Stimulated activated CD8-positive, alpha-beta memory T cell treated with anti-CD3 and anti-CD28 coated beads, Interleukin-12 subunit alpha, Interleukin-12 subunit beta, amount 100 ng/mL, for 24 hours (primary cell): Measurements from ENCODE around the gene C2orf78.
"Not testable (repeated sequence)": the region's sequence is repeated elsewhere in the genome, so short reads cannot be mapped to it uniquely, and the experiment has no call there.

ENCODE experiments used
- DNase-seq: peaks from one replicate; pipeline ENCODE4 v3.0.0-alpha.2; 2020; ENCODE audit errors: extremely low read depth

Gene C2orf78, protein sequence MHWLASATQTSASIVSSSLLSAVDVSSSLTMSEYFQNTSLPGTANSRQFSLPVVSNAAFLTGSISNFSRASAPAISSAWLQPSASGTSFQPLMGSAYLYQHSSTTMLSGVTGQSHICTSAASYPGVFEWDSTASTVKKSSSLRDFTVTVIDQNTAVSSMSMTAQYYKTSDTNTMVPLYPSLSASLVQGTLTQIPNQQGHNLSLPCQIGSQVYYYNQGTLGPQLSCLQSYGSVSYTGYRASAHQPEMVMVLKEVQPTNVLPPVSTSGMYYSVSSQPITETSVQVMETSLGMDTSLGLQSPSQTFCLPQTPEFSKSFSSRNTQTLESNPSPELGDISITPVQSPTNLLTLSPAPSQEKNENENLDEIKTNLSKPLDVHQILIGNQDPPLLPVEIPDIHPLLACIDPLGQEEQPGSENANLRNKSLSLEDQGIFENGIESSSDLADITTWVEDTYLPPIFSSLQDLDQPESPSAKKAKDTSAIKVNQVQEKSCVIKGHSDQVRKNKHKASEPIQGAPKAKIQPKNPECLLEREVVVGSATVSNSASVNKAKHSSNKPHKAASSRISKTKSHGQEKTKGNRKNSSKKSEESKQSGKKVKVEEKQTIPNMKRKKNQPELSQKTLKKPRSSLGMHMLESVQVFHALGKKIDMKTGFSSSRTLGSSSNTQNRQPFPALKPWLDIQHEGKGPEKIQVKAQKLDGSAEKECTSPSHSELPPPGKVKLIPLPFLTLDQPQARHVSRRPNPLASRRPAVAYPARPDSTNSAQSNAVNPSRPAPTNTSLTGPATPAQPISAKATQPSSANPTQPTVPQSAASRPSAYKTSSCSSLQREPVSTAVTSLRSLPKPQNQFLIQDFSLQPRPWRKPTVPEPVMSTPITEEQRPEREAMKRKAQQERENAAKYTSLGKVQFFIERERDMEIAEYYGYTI

DNA sequence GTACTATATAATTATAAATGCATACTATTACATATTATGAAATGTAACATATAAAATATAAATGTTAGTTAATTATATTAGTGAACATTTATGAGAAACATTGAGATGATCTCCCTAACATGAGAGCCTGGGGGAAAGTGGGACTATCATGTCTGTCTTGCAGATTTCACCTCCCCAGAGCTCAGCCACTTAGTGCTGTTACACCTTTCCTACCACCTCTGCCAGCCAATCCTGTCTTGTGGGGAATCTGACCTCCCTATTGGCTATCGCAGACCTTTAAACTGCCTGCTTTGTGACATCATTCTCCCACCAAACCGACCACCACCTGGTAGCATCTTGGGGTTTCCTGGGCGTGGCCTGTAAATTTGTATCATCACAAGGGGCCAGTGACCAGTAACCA is at the start of gene C2orf78:
Gene C2orf78, plus strand, starts transcription at position 301 of the 400 bp plus-strand sequence. CDS start 127 bp downstream, outside the sequence.
- DNase-seq = not testable (repeated sequence)

DNA sequence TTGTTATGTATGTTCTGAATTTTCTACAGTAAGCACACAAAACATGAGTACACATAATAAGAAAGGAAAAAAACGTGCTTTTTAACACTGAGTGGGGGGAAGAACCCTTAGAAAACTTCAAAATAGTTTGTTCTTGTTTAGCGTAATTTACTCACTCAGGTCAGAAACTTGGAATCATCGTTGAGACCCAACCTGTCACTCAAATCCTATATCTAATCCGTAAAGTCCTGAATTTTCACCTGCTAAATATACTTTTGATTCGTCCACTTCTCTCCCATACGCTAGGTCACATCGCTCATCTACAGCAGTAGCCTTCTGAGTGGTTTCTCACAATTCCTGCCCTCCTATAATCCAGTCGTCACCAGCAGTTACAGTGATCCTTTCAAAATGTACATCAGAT is 47.6 kb upstream of the C2orf78 start:
- DNase-seq = no peak

DNA sequence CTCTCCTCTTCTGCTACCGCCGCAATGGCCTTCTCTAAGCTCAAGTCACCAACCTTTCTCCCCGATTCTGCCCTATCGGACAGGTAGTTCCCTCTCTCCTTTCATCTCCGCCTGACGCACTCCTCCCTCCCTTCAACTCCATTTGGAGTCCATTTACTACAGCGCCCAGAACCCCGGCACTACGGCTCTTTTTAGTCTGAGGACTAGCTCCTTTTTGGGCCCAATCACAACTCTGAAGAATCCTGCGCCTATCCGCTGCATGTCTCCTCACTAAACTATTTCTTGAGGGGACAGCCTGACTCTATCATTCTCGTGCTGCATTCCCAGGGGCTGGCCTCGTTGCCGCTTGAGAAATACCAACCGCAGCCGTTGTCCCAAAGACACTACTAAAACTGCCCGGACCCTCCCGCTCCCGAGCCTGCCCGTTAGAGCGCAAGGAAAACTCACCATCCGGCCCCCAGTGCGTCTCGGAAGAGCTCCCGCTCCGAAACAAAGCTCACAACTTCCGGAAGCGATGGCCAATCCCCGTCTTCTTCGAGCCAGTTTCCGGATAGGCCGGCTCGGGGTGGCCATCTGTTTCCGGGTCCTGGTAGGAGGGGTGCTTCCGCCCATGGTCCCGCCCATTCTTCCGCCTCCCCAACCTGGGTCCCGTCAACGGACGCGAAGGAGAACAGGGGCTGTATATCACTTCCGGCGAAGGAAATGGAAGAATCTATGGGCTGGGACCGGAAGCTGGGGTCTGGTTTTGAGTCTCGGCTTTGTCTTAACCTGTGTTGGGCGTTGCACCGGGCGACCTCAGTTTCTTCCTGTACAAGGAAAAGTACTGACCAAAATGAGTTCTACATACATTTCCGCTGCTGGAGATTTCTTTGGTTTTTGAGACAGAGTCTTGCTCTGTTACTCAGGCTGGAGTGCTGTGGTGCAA is 46.9 kb upstream of the C2orf78 start, which contains the start of gene TPRKB:
Gene TPRKB, minus strand, starts transcription at position 491 of the 925 bp plus-strand sequence. CDS start 2,776 bp downstream, outside the sequence.
- peak; percentile 86 for DNase-seq

DNA sequence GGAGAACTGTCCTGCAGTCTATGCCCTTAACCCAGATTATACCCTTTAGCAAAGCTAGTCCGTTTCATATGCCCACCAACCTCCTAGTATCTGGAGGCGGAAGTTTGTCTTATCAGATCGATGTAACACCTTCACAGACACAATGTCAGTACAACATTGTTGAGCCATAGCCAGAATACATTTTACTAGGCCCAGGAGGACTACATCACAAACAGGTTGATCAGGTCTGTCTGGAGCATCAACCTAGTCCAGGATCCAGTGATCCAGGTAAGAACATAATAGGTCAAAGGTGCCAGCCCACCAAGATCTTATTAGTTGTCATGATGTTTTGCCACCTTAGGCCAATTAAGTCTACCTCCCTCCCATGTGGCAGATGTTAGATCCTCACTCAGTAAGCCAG is 44.9 kb upstream of the C2orf78 start:
- no peak for DNase-seq

DNA sequence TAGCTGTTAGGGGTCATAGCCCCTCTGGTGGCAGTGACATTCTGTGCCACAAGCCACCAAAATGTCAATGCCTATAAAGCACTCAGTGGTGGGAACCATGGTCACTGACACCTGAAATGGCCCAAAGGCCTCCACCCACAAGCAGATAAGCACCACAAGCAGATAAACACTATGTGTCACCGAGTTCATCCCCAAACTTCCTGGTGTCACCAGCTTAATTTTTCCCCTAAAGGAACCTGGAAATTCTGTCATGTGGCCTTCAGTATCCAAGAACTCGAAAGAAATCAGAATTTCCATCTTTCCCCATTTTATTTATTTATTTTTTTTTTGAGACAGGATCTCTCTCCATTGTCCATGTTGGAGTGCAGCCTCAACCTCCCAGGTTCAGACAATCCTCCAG is 43.2 kb upstream of the C2orf78 start:
- DNase-seq = no peak

DNA sequence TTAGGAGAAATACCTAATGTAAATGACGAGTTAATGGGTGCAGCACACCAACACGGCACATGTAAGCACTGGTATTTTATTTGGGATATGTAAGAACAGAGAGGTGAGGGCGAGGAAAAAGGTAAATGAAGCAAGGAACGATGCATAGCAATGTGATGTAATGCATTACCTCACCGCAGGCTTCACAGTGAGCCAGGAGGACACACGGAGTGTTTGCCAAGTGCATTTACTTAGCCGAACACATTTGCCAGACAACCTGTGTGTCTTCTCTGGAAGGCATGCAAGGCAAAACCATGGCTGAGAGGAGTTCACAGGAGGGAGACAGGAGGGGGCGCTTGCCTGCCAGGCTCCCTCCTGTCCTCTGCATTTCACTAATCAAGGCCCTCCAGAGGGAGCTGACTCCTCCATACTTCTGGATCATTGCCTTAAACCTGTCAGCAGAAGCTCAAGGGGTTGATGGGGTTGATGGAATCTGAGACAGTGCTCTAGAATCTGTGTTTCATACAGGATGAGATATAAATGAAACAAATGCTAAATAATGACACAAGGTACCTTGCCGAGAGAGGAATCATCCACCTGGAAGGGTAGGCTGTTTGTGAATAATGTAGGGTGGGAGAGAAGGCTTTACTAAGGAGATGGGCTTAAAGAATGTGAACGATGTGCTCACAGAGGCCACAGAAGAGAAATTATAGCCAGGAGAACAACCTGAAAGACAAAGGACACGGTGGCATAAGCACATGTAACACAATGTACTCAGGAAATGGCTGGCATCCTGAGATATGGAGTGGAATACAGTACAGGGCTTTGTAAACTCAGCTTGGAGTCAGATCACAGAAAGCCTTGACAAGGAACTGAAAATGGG is 37.7 kb upstream of the C2orf78 start:
- DNase-seq = no peak

DNA sequence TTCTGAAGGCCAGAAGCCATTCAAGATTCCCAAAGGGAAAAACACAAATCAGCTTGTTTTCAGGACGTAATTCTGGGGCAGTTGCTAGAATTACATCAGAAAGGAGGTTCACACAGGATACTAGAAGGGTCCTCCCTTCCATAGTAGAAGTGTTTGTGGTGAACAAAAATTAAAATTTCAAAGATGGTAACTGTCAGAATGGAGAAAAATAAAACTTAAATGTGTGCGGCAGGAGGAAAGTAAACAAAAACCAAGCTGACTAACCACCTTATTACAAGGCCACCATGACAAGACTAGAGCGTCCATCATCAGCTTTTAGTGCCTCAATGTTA is 37.1 kb upstream of the C2orf78 start:
- DNase-seq = no peak

DNA sequence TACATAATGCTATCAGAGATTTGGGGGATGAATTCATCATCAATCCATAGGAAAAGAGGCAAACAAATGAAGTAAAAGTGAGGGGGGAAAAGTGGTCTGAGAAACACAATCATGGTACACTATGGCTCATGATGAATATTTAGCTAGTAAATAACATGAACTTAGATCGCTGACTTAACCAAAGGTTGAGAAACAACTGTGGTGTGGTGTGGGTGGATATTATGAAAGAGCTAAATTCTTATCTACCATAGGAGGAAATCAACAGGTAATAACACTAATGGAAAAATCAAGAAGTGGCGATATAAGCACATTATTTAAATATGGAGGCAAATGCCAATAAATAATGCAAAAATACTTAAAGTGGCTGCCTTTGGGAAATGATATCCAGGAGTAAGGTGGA is 34.7 kb upstream of the C2orf78 start:
- no peak for DNase-seq

DNA sequence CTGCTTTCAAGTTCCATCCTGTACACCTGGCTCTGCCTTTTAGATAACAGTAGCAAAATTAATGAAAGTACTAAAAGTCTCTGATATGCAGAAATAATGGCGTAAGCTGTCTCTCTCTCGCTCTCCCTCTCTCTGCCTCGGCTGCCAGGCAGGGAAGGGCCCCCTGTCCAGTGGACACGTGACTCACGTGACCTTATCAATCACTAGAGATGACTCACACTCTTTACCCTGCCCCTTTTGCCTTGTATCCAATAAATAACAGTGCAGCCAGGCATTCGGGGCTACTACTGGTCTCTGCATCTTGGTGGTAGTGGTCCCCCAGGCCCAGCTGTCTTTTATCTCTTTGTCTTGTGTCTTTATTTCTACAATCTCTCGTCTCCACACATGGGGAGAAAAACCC is 29.7 kb upstream of the C2orf78 start:
- DNase-seq = not testable (repeated sequence)

DNA sequence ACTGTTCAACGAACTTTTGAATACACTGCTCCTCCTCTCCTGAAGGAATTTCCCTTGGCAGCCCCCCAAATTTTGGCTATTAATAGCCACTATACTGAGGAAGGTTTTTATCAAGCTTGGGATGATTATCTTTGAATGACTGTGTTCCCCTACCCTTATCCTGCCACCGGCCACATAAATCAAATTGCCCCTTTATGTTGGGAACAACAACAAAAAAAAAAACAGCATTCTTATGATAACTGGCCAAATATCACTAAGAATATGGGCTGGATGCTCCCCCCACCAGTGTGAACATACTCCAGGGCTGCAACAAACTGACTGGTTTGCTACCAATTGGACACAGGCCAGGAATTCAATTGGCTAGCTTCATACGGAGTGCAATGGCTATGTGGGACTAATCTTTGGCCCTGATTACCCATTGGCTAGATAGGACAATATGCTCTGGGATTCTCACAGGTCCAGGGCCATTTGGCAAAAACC is 24.7 kb upstream of the C2orf78 start:
- DNase-seq = no peak

DNA sequence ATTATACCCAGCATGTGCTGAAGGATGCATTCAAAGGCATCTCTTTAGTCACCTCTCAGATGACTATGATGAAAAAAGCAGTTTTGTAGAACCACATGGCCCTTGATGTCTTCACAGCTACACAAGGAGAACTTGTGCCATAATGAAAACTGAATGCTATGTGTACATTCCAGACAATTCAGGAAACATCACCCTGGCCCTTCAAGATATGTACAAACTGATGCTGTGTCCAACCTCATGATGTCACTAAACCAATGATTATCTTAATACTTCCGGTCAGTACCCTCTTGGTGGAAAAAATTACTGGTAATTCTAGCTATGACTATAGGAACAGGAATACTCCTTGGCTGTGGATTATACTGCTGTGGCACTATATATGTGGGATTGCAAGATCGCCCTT is 24.1 kb upstream of the C2orf78 start:
- no peak for DNase-seq

DNA sequence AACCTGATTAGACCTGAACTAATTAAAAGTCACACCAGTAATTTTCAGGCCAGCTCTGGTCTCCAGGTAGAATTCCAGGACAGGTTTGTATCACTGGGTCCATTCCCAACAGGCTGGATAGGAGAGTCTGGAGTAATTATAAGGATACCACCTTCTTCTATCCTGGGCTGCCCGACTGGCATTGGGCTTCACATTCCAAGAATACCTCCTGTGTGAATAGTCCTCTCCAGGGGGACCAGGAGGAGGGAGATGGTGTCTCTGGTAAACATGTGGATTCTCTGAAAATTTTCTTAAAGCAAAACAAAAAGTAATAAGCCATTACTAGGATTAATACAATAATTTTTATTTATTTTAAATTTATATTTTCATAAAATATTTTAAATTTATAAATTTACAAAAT is 21.4 kb upstream of the C2orf78 start:
- DNase-seq = no peak

DNA sequence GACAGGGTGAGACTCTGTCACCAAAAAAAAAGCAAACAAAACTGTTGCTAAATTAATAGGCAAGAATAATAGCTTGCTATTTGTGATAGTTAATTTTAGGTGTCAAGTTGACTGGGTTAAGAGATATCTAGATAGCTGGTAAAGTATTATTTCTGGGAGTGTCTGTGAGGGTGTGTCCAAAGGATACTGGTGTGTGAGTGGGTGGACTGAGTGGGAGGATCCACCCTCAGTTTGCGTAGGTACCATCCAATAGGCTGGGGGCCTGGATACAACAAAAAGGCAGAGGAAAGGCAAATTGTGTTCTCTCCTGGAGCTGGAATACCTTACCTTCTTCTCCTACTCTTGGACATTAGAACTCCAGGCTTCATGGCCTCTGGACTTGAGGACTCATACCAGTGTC is 19.0 kb upstream of the C2orf78 start:
- no peak for DNase-seq

DNA sequence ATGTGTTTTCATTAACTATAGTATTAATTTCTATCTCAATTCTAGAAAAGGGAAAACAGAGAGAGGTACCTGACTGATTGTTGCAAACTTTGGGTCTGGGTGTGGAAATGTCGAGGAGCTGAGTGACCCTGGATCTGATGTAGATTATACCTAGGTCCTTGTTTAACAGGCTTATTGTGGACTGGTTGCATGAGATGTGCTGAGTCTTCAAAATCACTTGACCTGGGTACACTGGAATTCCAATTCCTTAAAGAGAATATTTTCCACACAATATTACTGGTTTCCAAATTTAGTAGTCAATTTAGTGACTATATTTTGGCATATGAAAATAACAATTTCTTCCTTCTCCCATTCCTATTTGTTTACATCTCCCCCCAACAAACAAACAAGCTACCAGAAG is 17.6 kb upstream of the C2orf78 start:
- no peak for DNase-seq

DNA sequence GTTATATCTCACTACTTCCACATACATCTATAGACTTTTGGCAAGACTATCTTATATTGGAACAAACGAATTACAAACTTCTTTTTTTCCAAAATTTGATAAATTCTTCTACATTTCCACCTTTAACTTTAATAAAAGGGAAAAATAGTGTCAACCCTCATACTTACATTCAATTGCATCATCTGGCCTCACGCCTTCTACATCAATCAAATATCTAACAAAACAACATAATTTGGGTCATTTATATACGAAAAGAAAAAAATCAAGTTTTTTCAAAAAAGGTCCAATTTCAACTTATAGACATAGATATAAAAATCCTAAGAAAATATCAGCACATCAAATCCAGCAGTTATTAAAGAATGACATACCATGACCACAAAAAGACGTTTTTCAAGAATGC is 17.0 kb upstream of the C2orf78 start:
- no peak for DNase-seq

DNA sequence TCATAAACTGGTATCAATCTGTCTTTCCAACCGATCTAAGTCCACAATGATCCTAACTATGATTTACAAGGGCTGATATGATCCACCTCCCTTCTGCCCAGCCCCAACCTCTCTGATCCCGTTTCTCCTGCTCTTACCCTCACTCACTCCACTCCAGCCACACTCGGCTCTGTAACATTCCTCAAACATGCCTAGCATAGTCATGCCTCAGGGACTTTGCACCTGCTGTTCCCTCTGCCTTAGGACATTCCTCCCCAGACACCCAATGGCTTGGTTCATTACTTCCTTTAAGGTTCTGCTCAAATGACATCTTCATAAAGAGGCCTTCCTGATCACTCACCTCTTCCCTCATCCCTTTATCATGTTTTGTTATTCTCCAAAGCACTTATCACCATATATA is 13.3 kb upstream of the C2orf78 start:
- no peak for DNase-seq

DNA sequence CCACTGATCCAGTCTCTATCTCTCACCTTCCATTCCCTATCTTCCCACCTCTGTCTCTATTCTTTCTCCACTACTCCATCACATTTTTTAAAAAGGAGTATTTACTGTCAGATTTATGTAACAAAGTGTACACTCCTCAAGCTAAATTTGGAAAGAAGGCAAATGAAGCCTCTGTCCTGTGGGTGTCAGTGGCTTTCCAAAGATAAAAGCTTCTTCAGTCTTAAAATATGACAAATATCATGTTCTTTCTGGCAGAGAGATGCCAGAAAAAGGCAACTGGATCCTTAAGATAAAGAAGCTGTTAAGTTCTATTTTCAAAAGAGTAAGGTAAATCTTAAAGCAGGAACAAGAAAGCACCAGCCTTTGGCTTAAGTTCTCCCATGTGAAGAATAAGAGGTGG is 11.2 kb upstream of the C2orf78 start:
- no peak for DNase-seq

DNA sequence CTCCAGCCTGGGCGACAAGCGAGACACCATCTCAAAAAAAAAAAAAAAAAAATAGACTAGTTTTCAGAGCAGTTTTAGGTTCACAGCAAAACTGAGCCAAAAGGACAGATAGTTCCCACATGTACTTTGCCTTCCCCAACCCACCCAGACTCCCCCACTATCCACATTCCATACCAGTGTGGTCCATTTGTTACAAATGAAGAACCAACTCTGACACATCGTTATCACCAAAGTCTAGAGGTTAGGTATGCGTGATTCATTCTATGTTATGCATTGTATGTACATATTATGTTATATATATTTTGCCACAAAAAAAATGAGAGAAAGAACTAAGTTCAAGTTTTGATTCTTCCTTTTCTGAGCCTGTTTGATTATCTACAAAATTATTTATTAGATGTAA is 7.6 kb upstream of the C2orf78 start:
- no peak for DNase-seq

DNA sequence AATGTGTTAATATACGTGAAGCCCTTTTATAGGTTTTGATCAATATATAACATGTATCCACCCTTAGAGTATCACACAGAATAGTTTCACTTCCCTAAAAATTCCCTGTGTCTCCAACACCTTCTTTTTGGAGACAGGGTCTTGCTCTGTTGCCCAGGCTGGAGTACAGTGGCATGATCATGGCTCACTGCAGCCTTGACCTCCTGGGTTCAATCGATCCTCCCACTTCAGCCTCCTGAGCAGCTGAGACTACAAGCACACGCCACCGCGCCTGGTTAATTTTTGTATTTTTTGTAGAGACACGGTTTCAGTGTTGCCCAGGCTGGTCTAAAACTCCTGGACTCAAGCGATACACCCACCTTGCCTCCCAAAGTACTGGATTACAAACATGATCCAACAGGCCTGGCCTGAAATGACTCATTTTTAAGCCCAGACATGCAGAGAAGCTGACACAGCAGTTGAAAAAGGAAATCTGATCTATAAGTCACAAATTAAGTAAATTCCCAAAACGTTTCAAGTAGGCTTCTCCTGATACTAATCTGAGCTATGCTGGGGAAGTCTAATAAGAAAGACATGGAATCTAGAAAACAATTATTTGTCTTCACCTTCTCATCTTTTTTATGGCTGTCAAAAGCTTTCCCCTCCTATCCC is 7.0 kb upstream of the C2orf78 start:
- no peak for DNase-seq

DNA sequence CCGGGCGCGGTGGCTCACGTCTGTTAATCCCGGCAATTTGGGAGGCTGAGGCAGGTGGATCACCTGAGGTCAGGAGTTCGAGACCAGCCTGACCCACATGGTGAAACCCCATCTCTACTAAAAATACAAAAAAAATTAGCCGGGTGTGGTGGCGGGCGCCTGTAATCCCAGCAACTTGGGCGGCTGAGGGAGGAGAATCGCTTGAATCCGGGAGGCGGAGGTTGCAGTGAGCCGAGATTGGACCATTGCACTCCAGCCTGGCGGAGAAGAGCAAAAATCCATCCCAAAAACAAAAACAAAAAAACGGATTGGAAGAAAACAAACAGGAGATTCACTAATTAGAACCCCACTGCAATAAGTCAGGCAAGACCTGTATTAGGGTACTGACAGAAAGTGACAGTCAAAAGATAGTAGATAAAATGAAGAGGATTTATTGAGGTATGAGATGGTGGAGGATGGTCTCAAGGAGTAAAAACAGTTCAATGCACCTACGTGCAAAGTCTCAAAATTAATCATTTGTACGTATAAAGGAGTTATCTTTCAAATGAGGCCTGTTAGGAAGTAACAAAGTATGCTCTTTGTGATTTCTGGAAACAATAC is 5.0 kb upstream of the C2orf78 start:
- not testable (repeated sequence) for DNase-seq
